Activated naive CD8-positive, alpha-beta T cell treated with anti-CD3 and anti-CD28 coated beads for 36 hours (primary cell): ENCODE measurements around the gene NUP37. TPM values are rescaled to one million over a fixed set of nuclear protein-coding genes. Genes with fewer than 3 reads are reported as not detected.

Experiments
- DNase-seq: peaks from one replicate; pipeline ENCODE4 v3.0.0; 2021
- H3K27ac Mint-ChIP-seq: one replicate; pipeline ENCODE4 v1.8.0; 2022; ENCODE audit warnings: mild to moderate bottlenecking, moderate library complexity, mixed read lengths
- H3K27me3 Mint-ChIP-seq: one replicate; pipeline ENCODE4 v1.8.0; 2022; ENCODE audit warnings: mild to moderate bottlenecking, mixed read lengths
- H3K36me3 Mint-ChIP-seq: one replicate; pipeline ENCODE4 v1.8.0; 2021; ENCODE audit warnings: mild to moderate bottlenecking, mixed read lengths
- H3K4me1 Mint-ChIP-seq: one replicate; pipeline ENCODE4 v1.8.0; 2021; ENCODE audit warnings: mixed read lengths
- H3K4me3 Mint-ChIP-seq: one replicate; pipeline ENCODE4 v1.8.0; 2022; ENCODE audit warnings: mild to moderate bottlenecking, moderate library complexity, mixed read lengths
- H3K9me3 Mint-ChIP-seq: one replicate; pipeline ENCODE4 v1.8.0; 2022; ENCODE audit warnings: mixed read lengths
- total RNA-seq, 2 experiments: library from RNA; stranded (reverse); gene quantifications; one replicate each; pipeline ENCODE4 v1.2.3, GENCODE V29; 2021

NUP37 gene
- total RNA-seq, 2 experiments from 2014 or later, result 107 to 117 TPM

- DNase-seq, result no peak
- H3K27ac Mint-ChIP-seq, result no peak overlapping the region
- H3K9me3 Mint-ChIP-seq, result no peaks in the 10 kb centered on the region
- H3K36me3 Mint-ChIP-seq, result peaks cover 8% of the 10 kb centered on the region
- H3K4me3 Mint-ChIP-seq, result no peak overlapping the region
- no peaks in the 10 kb centered on the region for H3K27me3 Mint-ChIP-seq
- peaks cover 2% of the 10 kb centered on the region for H3K4me1 Mint-ChIP-seq
Measured at GRCh38 chr12:102023343-102023930, 96.5 kb downstream of the NUP37 start.

Other genes starting within 250 kb of the NUP37 start
- gene DRAM1, start 242.5 kb downstream of the NUP37 start, total RNA-seq, result 1 to 10 TPM; 5.2 to 6.7 TPM
- 10 to 100 TPM; 35.0 to 37.9 TPM for gene WASHC3, start 58.1 kb downstream of the NUP37 start, total RNA-seq
- gene PARPBP, start 69 bp upstream of the NUP37 start, total RNA-seq, result 10 to 100 TPM; 23.8 to 26.3 TPM
- under 1 TPM in 1 of 2 experiments, not detected in 1; 0.68 TPM for gene PMCH, start 77.7 kb upstream of the NUP37 start, total RNA-seq